ES-I3 (cell line): ENCODE results near the gene EBF3.

Experiments
- H3K36me3 ChIP-seq: 2 replicates; pipeline ENCODE4 v1.6.1; 2013; ENCODE audit warnings: mild to moderate bottlenecking, low read length, control low read depth, moderate library complexity; ENCODE audit not compliant: insufficient read depth
- H3K4me1 ChIP-seq: 2 replicates; pipeline ENCODE4 v1.6.1; 2013; ENCODE audit warnings: mild to moderate bottlenecking, control low read depth, low read length; ENCODE audit not compliant: insufficient read depth
- H3K9ac ChIP-seq: 2 replicates; pipeline ENCODE4 v1.6.1; 2013; ENCODE audit warnings: low read depth, mild to moderate bottlenecking, low read length, moderate library complexity
- H3K9me3 ChIP-seq: 2 replicates; pipeline ENCODE4 v1.6.1; 2013; ENCODE audit warnings: mild to moderate bottlenecking, low read length, moderate library complexity; ENCODE audit not compliant: control insufficient read depth, insufficient read depth

Gene EBF3

DNA sequence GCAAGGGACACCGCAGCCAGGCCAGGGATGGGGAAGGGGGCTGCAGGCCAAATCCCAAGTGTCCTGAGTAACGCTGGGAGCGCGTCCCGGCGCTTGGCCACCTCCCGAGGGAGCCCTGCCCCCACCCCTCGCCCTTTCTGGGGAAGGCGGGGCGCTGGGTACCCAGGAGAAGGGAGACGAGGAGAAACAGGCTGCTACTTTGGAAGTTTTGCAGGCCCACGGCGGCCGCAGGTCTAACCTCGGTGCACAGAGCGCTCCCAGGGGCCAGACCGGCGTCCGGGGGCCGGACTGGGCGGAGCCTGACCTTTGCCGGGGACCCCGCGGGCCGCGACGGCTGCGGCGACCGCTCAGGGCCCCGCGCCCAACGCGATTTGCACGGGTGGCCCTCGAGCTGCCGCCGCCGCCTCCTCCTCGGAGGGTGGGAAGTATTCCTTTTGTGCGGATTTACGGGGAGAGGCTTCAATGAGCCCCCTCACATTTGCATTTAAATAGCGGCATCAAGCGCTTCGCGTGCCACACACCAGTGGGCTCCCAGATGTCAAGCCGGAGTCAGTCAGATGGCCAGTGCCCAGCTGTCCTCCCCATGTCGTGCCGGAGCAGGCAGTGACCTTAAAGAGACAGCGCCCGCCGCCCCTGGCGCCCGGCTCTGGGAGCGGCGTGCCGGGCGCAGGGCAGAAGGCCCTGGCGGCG is 3.0 kb upstream of the EBF3 start:
- Histone ChIP-seq H3K36me3 (no peaks in the 10 kb centered on the region), H3K4me1 (peaks cover 9% of the 10 kb centered on the region; the same call in 1 of the 2 replicates), H3K9me3 (no peaks in the 10 kb centered on the region), H3K9ac (peak overlapping the region; percentile 24; the same call in 1 of the 2 replicates)

DNA sequence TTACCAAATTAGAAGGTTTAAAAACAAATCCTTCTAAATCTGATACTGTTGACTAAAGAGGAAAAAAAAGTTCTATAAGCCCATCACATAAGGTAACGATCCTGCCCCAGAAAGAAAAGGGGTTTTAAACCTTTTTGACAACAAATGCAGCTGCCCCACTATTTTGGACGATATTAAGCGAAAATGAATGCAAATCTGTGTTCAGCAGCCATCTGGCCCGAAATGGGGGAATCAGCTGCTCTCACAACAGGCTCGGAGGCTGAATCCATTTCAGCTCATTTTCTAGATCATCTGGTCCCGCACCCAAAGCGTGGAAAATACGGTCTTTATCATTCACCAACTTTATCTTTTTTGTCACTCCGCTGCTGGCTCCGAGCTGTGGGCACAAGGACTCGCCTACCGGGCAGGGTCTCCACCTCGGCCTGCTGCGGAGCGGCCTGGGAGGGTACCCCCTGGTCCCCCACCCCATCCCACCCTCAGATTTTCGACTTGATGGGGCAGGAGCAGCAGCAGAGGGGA is 2.4 kb upstream of the EBF3 start:
- H3K9ac ChIP-seq, result peak overlapping the region; percentile 24; the same call in 1 of the 2 replicates
- peaks cover 13% of the 10 kb centered on the region; the same call in 1 of the 2 replicates for H3K4me1 ChIP-seq
- H3K9me3 ChIP-seq, result no peaks in the 10 kb centered on the region
- H3K36me3 ChIP-seq, result no peaks in the 10 kb centered on the region

DNA sequence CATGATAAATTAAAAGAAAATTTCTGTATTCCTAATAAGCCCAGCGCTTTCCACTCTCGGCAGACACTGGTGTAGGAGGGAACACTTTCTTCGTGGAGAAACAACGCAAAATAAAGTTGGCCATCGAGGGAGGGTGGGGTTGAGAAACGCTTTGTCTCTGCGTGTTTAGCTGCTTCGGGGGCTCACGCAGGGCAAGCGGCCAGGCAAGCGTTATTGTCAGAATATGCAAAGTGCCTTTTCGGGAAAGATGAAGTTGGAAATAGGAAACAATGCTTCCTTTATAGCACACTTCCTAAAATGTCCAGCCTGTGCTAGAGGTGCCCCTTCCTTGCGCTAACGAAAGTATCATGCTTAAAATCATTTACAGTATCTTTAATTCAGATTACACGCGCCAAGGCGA is 1.9 kb upstream of the EBF3 start:
- Histone ChIP-seq H3K9me3 (no peaks in the 10 kb centered on the region), H3K9ac (no peak overlapping the region), H3K4me1 (peaks cover 13% of the 10 kb centered on the region; the same call in 1 of the 2 replicates), H3K36me3 (no peaks in the 10 kb centered on the region)

DNA sequence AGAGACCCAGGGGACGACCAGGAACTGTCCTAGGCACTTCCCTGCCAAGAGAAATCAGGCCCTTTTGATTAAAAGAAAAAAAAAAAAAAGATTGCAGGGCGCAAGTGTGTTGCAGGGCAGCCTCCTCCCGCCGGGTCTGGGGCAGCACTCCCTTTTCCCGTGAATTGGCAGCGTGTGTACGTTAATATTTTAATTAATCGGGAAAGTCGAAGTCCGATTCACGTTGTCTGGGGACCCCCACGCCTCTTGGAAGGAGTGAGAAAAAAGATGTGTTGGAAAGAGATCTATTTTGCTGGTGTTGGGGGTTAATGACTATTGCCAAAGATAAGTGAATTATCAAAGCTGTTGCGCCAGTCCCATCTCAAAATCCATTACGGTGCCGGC is 1.3 kb upstream of the EBF3 start:
- peak overlapping the region; percentile 32; the same call in 1 of the 2 replicates for H3K9ac ChIP-seq
- no peaks in the 10 kb centered on the region for H3K36me3 ChIP-seq
- no peaks in the 10 kb centered on the region for H3K9me3 ChIP-seq
- H3K4me1 ChIP-seq, result peaks cover 13% of the 10 kb centered on the region; the same call in 1 of the 2 replicates

DNA sequence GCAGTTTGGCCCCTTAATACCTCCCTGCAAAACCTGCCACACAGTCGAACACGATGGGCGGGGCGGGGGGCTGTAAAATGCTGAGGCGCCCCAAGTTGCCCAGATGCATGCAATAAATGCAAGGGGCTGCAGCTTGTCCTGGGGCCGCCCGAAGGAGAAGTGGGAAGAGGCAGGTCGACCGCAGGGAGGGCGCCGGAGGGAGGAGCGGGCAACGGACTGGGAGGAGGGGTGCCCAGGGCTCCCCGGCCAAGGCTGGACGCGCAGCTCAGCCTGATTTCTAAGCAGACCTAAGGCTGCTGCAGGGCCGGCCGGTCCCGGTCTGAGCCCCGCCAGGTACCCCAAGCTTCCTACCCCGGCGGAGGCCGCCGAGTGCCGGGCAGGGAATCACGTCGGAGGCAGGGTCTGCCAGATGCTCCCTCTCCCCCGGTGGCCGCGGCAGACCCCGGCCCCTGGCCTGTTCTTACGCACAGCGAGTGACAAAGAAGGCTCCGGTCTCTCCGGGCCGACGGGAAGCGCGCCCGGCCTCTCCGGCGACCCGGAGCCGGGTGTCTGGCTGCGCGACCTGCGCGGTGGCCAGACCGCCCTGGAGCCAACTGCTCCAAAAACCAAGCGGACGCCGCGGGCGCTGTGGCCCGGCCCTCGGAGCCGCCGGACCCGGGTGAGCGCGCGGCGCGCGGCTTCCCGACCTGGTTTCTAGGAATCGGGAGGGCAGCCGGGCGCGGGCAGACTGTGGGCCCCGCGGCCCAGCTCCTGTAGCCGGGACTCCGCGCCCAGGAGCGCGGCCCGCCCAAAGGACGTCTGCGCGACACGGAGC is 744 bp upstream of the EBF3 start:
- Histone ChIP-seq H3K9me3 (no peaks in the 10 kb centered on the region), H3K36me3 (no peaks in the 10 kb centered on the region), H3K9ac (peak overlapping the region; percentile 32; the same call in 1 of the 2 replicates), H3K4me1 (peaks cover 13% of the 10 kb centered on the region; the same call in 1 of the 2 replicates)

DNA sequence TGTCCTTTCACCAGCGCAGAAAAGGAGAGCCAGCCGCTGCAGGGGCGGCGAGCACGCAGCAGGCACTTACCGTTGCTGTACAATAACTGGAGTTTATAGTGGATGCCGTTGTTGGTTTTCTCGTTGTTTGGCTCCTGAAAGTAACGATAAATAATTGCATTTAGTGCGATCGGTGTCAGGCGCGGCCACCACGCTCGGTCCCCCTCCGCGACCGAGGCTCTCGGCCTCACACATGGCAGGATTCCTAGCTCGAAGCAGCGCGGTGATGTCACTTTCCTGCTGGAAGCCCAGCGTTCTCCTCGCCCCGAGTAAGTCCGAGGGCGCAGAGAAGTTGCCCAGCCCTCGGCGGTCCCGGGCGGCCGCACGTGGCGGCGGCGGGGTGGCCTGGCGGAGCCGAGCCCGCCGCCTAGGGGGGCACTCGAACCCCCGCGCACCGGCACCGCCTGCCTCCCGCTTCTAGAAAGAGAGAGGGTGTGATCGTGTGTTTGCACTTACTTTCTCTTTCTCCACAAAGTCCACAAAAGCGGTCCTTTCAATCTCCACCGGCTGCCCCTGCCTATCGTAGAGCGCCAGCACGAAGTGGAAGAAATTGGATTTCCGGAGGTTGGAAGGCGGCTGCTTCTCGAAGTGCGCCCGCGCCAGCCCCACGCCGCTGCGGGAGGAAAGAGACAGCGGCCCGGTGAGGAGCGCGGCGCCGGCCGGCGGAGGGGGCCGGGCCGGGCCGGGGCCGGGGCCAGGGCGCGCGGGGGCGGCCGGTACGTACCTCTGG is 1.0 kb downstream of the EBF3 start:
- Histone ChIP-seq H3K9ac (peak overlapping the region; percentile 51; the same call in 1 of the 2 replicates), H3K9me3 (no peaks in the 10 kb centered on the region), H3K4me1 (peaks cover 13% of the 10 kb centered on the region; the same call in 1 of the 2 replicates), H3K36me3 (no peaks in the 10 kb centered on the region)

DNA sequence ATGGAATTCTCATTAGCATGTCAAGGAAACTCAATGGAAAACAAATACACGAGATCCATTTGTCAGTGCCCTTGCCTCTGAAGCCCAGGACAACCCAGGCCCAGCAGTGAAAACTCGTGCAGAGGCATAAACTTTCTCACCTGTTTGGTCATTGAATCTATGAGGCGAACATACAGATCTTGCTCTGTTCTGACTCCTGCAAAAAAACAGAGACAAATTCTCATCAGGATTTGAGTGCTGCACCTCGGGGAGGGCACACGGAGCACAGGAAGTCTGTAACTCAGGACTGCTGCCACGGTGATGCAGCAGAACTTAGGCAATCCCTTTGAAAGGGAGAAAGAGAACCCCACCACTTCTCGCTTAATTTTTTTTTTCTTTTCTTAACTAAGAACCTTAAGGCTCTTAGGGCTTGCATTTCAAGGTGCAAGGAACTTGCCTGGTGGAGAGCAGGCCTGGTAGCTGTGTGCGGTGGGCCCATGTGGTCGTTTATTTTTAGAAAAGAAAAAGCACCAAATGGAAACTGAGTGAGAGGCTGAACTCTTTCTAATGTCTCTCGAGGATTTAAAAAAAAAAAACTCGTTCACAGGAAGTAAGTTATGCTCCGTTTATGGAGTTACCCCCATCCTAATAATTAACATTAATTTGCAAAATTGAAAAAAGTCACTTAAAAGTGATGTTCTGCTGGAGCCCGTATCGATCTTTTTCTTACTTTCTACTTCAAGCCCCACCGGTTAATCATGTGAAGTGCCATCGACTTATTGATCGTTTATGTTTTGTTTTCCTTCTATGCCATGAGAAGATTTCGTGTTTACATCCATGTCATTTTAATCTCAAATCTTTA is 1.8 kb downstream of the EBF3 start:
- Histone ChIP-seq H3K36me3 (no peaks in the 10 kb centered on the region), H3K9ac (peak overlapping the region; percentile 33; the same call in 1 of the 2 replicates), H3K9me3 (no peaks in the 10 kb centered on the region), H3K4me1 (peaks cover 20% of the 10 kb centered on the region; the same call in 1 of the 2 replicates)

DNA sequence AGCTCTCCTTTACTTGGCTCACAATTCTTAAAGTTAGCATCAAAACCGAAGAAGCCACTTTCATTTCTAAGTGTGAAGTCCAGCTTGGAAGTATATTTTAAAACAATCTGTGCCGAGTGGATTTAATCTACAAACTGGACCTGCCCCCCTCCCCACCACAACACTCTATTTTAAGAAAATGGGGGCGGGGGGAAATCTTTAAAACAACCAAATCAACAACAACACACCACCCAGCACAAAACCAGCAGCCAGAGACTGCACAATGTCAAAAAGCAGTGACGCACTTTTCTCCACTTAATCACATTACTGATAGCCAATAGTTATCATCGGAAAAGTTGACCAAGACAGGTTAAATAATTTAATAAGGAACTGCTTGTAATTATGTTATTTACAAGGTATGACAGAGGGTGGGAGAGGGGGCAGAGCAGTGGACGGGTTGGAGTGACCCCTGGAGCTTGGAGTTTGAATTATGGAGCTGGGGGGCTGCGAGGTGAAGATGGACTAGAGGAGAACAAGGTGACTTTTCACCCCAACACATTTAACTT is 2.8 kb downstream of the EBF3 start:
- Histone ChIP-seq H3K9ac (no peak overlapping the region), H3K9me3 (no peaks in the 10 kb centered on the region), H3K36me3 (no peaks in the 10 kb centered on the region), H3K4me1 (peaks cover 28% of the 10 kb centered on the region)

DNA sequence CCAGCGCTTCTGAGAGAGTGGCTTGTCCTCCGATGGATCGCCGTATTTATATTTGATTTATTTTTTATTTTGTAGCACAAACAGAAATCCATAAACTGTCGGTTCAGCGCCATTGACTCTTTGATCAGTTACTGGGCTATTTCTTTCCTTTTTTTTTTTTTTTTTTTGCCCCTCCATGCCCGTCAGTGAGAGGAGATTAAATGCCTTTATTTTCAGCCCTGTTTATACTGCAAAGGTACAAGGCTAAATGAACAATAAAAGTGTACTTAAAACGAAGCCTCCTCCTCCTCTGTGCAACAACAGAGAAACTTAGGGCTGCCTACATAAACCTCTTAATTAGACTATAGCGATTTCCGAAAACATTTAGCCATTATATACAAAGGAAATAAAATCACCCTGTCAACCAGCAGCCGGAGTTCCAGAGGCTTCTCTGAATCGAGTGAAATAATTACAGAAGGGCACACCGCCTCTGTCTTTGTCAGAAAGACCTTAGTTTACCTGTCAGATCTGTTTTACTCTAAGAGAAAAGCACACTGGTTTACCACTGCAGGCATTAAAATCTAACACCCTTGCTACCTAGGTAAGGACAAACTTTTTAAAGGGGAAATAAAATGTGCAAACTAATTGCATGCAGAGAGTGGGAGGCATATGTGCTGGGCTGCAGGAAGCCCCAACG is 3.5 kb downstream of the EBF3 start:
- H3K36me3 ChIP-seq, result no peaks in the 10 kb centered on the region
- peak overlapping the region; percentile 40; the same call in 1 of the 2 replicates for H3K9ac ChIP-seq
- no peaks in the 10 kb centered on the region for H3K9me3 ChIP-seq
- peaks cover 29% of the 10 kb centered on the region for H3K4me1 ChIP-seq

DNA sequence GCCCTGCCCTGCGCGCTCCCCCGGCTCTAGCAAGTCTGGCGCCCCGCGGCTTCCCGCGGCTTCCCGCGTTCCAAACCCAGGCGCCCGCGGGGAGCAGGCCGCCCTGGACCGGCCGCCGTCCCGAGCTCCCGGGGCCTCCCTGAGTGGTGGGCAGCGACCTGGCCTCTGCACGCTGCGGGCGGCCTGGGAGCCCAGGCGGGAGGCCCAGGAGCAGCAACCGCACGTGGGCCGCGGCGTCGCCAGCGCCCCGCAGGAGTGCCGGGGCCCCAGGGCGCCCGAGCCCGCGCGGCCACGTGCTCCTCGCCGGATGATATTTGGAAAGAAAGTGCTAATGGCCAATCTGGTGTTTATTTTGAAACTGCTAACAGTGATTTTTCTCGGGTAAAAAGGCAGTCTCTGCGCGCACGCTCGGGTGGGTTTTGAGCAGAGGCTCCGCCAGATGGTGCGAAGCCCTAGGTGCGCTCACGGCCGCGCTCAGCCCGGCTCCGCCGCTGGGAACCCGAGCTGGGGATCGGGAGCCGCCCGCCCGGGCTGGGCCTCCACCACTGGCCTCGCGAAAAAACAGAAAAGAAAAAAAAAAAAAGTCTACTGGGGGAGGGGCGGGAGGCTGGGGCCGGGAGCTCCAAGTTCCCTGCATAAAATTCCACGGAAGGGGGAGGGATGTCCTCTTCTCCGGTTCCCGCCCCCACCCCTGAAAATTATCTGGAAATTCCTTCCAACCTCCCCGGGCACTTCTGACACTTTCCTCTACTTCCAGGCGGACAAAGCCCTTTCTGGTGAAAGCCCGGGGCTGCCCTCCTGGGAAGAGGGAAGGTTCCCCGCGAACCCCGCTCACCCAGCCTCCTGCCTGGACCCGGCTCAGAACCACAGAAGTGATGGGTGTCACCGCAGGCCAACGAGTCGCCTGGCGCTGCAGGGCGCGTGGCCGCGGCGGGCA is 4.3 kb downstream of the EBF3 start:
- no peaks in the 10 kb centered on the region for H3K36me3 ChIP-seq
- H3K9ac ChIP-seq, result peak overlapping the region; percentile 40; the same call in 1 of the 2 replicates
- H3K4me1 ChIP-seq, result peaks cover 29% of the 10 kb centered on the region
- no peaks in the 10 kb centered on the region for H3K9me3 ChIP-seq

DNA sequence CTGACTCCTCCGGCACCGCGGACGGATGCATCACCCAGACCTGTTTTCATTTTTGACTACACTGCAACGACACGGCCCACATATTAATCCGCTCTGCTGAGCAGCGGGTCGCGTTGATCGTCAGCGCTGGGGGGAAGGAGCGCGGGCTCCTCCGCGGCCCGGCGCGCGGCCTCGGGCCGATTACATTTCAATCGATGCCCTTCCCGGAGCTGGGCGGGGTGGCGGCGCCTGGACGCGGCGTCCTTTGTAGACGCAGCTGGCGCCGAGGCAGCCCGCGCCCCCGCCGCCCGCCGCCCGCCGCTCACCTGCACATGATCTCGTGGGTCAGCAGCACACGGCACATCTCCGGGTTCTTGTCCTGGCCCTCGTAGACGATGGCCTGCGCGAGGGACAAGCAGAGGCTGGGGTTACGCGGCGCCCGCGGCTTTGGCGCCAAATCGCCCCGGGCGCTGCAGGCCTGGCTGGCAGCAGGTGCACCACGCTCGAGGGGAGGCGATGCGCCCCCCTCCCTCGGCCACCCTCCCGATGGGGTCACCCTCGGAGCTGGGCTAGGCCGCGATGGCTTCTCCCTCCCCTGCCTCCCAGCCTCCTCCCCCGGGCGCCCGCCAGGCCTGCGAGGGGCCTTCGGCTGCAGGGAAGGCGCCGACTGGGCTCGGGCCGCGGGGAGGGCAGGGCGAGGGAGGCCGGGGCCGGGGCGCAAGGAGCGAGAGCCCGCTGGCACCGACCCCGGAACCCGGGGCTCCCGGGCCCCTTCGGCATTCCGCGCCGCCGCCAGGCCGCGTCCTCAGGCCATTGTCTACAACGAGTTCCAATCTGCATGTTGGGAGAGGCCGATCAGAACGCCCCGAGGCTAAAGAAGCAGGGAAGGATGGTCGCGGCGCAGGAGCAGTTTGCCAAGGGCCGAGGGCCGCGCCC is 5.2 kb downstream of the EBF3 start:
- H3K9ac ChIP-seq, result peak overlapping the region; percentile 40; the same call in 1 of the 2 replicates
- no peaks in the 10 kb centered on the region for H3K36me3 ChIP-seq
- H3K9me3 ChIP-seq, result no peaks in the 10 kb centered on the region
- H3K4me1 ChIP-seq, result peaks cover 29% of the 10 kb centered on the region
